ELF-1 (cell line): ENCODE results near the gene SDHD.
A peak's percentile ranks its signal among the peaks of the same experiment; 100 is the strongest.

Experiments used
- DNase-seq: peaks from one replicate; pipeline ENCODE4 v3.0.0-alpha.2; 2016; ENCODE audit warnings: low read depth, low spot score

The SDHD gene

GRCh38 chr11:112100462-112100861 lies 13.8 kb downstream of the SDHD start:
- no peak for DNase-seq

- no peak for DNase-seq
Observed at GRCh38 chr11:112103446-112103845, 16.8 kb downstream of the SDHD start.

GRCh38 chr11:112106070-112106469 lies 19.4 kb downstream of the SDHD start:
- no peak for DNase-seq

GRCh38 chr11:112113539-112114457 lies 27.1 kb downstream of the SDHD start:
- peak; percentile 20 for DNase-seq

- DNase-seq: no peak
Observed at GRCh38 chr11:112114460-112114859, 27.8 kb downstream of the SDHD start.

- DNase-seq: no peak
Observed at GRCh38 chr11:112115386-112115785, 28.7 kb downstream of the SDHD start.

GRCh38 chr11:112118176-112118575 lies 31.5 kb downstream of the SDHD start:
- no peak for DNase-seq

GRCh38 chr11:112121981-112122615 lies 35.4 kb downstream of the SDHD start:
- DNase-seq: no peak

- DNase-seq: no peak
Observed at GRCh38 chr11:112123129-112123528, 36.5 kb downstream of the SDHD start.

GRCh38 chr11:112127056-112127455 lies 40.4 kb downstream of the SDHD start:
- DNase-seq: no peak

GRCh38 chr11:112128483-112129121 lies 41.9 kb downstream of the SDHD start:
- DNase-seq: no peak

GRCh38 chr11:112129656-112130055 lies 43.0 kb downstream of the SDHD start:
- DNase-seq: no peak

- peak; percentile 4 for DNase-seq
Observed at GRCh38 chr11:112132737-112133136, 46.1 kb downstream of the SDHD start.

- no peak for DNase-seq
Observed at GRCh38 chr11:112134473-112134872, 47.8 kb downstream of the SDHD start.

GRCh38 chr11:112143597-112143996 lies 56.9 kb downstream of the SDHD start:
- no peak for DNase-seq
